Measurements from ENCODE around the gene PRKG1.

GRCh38 chr10:51590818-51591217 lies 516.5 kb downstream of the PRKG1 start:
- TF ChIP-seq CTCF (conservative IDR thresholded peaks at IDR 0.05 in 1 of 2, IDR thresholded peaks at IDR 0.05 in 1 of 2; ENCODE audit: low read depth in 1 of 2, low read length in 2 of 2): no peak
- no peak for TF ChIP-seq EZH2 (IDR thresholded peaks at IDR 0.05; ENCODE audit: low read length, missing control alignments)
